Activated CD4-positive, alpha-beta T cell treated with anti-CD3 and anti-CD28 coated beads for 36 hours (primary cell): ENCODE data around the gene WDFY2. TPM values are rescaled to one million over a fixed set of nuclear protein-coding genes. Genes with fewer than 3 reads are reported as not detected.

Experiments used
- ATAC-seq: fragments of 200-7000 bp; cut with Tn5 transposase; one replicate; pipeline ENCODE4 v1.10.0; 2021; ENCODE audit warnings: mild to moderate bottlenecking, moderate library complexity
- CTCF ChIA-PET: fragments of 350-600 bp; sonication (Branson Sonifier 250); formaldehyde crosslinking; loops from one replicate; lab custom pipeline; 2021; ENCODE audit warnings: antibody characterized with exemption; lab: Charles Lee
- POLR2A ChIA-PET: fragments of 350-600 bp; sonication (Branson Sonifier 250); formaldehyde crosslinking; loops from one replicate; lab custom pipeline; 2021; ENCODE audit warnings: antibody characterized with exemption, inconsistent platforms; lab: Charles Lee
- DNase-seq: peaks from one replicate; pipeline ENCODE4 v3.0.0-alpha.2; 2020
- H3K27ac Mint-ChIP-seq: one replicate; pipeline ENCODE4 v1.8.0; 2021; ENCODE audit warnings: mixed read lengths
- H3K27me3 Mint-ChIP-seq: one replicate; pipeline ENCODE4 v1.8.0; 2021; ENCODE audit warnings: mixed read lengths
- H3K36me3 Mint-ChIP-seq: one replicate; pipeline ENCODE4 v1.8.0; 2021; ENCODE audit warnings: low read depth, mixed read lengths
- H3K4me1 Mint-ChIP-seq: one replicate; pipeline ENCODE4 v1.8.0; 2021; ENCODE audit warnings: mixed read lengths
- H3K4me3 Mint-ChIP-seq: one replicate; pipeline ENCODE4 v1.8.0; 2021; ENCODE audit warnings: mild to moderate bottlenecking, moderate library complexity, mixed read lengths
- H3K9me3 Mint-ChIP-seq: one replicate; pipeline ENCODE4 v1.8.0; 2021; ENCODE audit warnings: low read depth, mixed read lengths
- intact Hi-C, 2 experiments: fragments of 100-400 bp; cut with DNase I in 1 of 2; cut with micrococcal nuclease in 1 of 2; formaldehyde crosslinking; loops; one replicate each; pipeline versions ENCODE4 v1.14.2 to v1.15.1; 2022 to 2024; cut with DNase I, micrococcal nuclease
- total RNA-seq, 2 experiments: library from RNA; stranded (reverse); gene quantifications; one replicate each; pipeline ENCODE4 v1.2.3, GENCODE V29; 2021

The WDFY2 gene
- total RNA-seq, 2 experiments from 2014 or later, result 7.4 to 9.5 TPM

GRCh38 chr13:51785712-51786424, 201.6 kb downstream of the WDFY2 start:
- Mint-ChIP-seq H3K4me1 (peaks cover 5% of the 10 kb centered on the region), H3K9me3 (no peaks in the 10 kb centered on the region), H3K27me3 (no peaks in the 10 kb centered on the region), H3K36me3 (peaks cover 6% of the 10 kb centered on the region), H3K4me3 (no peak overlapping the region), H3K27ac (no peak overlapping the region)
- CTCF ChIA-PET, result interaction anchor here (0.6 to 1.5 kb wide), 8 partner anchors 11 to 504 kb away, joined by 3 to 5 read pairs (median 4); no protein-coding TSS in a partner anchor
- DNase-seq, result peak; percentile 5
- ATAC-seq, result peak; percentile 51
- POLR2A ChIA-PET, result no interaction called here
- intact Hi-C loops, result no loop called here

- DNase-seq (no peak), ATAC-seq (no peak)
- Mint-ChIP-seq H3K9me3 (no peaks in the 10 kb centered on the region), H3K27ac (no peak overlapping the region), H3K27me3 (no peaks in the 10 kb centered on the region), H3K4me1 (peaks cover 5% of the 10 kb centered on the region), H3K4me3 (no peak overlapping the region), H3K36me3 (peaks cover 6% of the 10 kb centered on the region)
- intact Hi-C loops, result no loop called here
- ChIA-PET POLR2A (interaction anchor here (0.6 kb wide), 1 partner anchor 194 kb away, joined by 3 read pairs; no protein-coding TSS in a partner anchor), CTCF (interaction anchor here (0.6 to 1.5 kb wide), 7 partner anchors 9 to 505 kb away, joined by 3 to 5 read pairs (median 4); no protein-coding TSS in a partner anchor)
Measured at GRCh38 chr13:51786425-51787265, 202.4 kb downstream of the WDFY2 start.

- DNase-seq (peak; percentile 81), ATAC-seq (peak; percentile 95)
- Mint-ChIP-seq H3K9me3 (no peaks in the 10 kb centered on the region), H3K36me3 (peaks cover 14% of the 10 kb centered on the region), H3K4me3 (no peak overlapping the region), H3K4me1 (peaks cover 29% of the 10 kb centered on the region), H3K27ac (peak overlapping the region; percentile 87), H3K27me3 (no peaks in the 10 kb centered on the region)
- intact Hi-C loops, result loop anchor here (10.0 kb wide), 2 partner anchors 639 to 669 kb away; no protein-coding TSS in a partner anchor
- CTCF ChIA-PET, result interaction anchor here (0.7 to 1.5 kb wide), 8 partner anchors 19 to 359 kb away, joined by 3 to 4 read pairs (median 3); no protein-coding TSS in a partner anchor
- POLR2A ChIA-PET, result interaction anchor here (0.8 kb wide), 1 partner anchor 340 kb away, joined by 3 read pairs; no protein-coding TSS in a partner anchor
Measured at GRCh38 chr13:51793570-51794271, 209.5 kb downstream of the WDFY2 start.

DNA sequence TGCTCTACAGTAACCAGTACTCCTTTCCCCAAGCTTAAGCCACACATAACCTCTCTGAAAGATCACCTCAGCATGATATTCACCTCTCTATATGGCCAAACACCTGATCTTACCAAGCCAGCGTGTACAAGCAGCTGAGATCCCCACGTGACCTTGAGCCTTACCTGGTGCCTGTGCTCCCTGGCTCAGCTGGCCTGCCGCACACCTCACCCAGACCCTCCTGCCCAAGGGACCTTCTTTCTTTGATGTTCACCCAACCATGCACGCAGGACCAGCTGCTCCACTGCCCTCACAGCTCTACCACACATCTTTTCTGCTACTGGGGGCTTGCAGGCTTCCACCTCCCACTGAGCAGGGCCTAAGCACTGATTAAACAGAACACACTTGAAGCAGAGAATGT, 210.7 kb downstream of the WDFY2 start:
- no peak overlapping the region for H3K4me3 Mint-ChIP-seq
- ChIA-PET POLR2A (no interaction called here), CTCF (interaction anchor here (0.8 to 2.0 kb wide), 7 partner anchors 8 to 509 kb away, joined by 3 to 7 read pairs (median 4); no protein-coding TSS in a partner anchor)
- H3K9me3 Mint-ChIP-seq, result no peaks in the 10 kb centered on the region
- ATAC-seq (no peak), DNase-seq (no peak)
- no peaks in the 10 kb centered on the region for H3K27me3 Mint-ChIP-seq
- peak overlapping the region; percentile 49 for H3K27ac Mint-ChIP-seq
- peaks cover 9% of the 10 kb centered on the region for H3K36me3 Mint-ChIP-seq
- intact Hi-C loops, result loop anchor here (10.0 kb wide), 2 partner anchors 640 to 670 kb away; no protein-coding TSS in a partner anchor
- peaks cover 29% of the 10 kb centered on the region for H3K4me1 Mint-ChIP-seq

DNA sequence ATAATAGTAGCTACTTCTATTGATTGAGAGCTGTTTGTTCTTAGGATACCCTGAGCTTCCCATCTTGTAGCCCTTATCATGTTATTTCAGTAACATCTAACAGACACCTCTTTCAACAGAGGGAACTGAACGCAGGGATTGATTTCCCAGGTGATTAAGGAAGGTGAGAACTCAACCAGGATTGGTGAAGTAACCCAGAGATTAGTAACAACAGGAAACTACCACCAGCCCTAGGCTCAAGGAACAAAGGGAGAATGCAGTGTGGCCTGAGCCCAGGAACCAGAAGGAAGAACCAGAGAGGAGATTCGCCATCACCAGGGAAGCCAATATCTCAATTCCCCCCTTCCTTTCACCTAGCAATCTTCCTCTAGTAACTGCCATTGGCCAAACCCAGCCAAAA, 211.2 kb downstream of the WDFY2 start:
- Mint-ChIP-seq H3K4me1 (peaks cover 29% of the 10 kb centered on the region), H3K27me3 (no peaks in the 10 kb centered on the region), H3K9me3 (no peaks in the 10 kb centered on the region), H3K27ac (no peak overlapping the region), H3K36me3 (peaks cover 8% of the 10 kb centered on the region), H3K4me3 (no peak overlapping the region)
- intact Hi-C loops, result loop anchor here (10.0 kb wide), 2 partner anchors 641 to 671 kb away; no protein-coding TSS in a partner anchor
- POLR2A ChIA-PET, result interaction anchor here (0.6 kb wide), 1 partner anchor 1601 kb away, joined by 6 read pairs; no protein-coding TSS in a partner anchor
- no peak for ATAC-seq
- no peak for DNase-seq
- CTCF ChIA-PET, result interaction anchor here (0.8 to 2.0 kb wide), 10 partner anchors 9 to 509 kb away, joined by 3 to 7 read pairs (median 4); no protein-coding TSS in a partner anchor

DNA sequence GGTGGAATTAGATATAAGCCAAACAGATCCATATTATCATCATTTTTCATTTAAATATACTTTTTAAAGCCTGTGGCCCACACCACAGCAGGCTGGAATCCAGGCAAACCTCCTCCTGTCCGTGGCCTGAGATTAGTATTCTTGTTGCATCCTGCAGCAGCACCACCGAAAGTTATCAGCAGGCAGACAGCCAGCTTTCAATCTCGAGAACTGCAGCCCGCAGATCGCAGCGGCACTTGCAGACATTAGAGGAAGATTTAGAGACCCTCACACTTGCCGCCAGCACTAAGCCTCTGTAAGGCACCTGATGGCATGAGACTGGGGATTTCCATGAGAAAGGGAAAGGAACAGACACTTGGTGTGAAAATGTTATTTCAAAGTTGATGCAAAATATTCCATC, 212.3 kb downstream of the WDFY2 start:
- intact Hi-C loops, result loop anchor here (2.0 to 10.0 kb wide), 3 partner anchors 352 to 672 kb away; no protein-coding TSS in a partner anchor
- ChIA-PET POLR2A (interaction anchor here (0.6 kb wide), 1 partner anchor 433 kb away, joined by 4 read pairs; no protein-coding TSS in a partner anchor), CTCF (interaction anchor here (0.6 to 3.6 kb wide), 22 partner anchors 11 to 671 kb away, joined by 3 to 52 read pairs (median 6); no protein-coding TSS in a partner anchor)
- peaks cover 8% of the 10 kb centered on the region for H3K36me3 Mint-ChIP-seq
- no peak overlapping the region for H3K4me3 Mint-ChIP-seq
- no peaks in the 10 kb centered on the region for H3K27me3 Mint-ChIP-seq
- no peak overlapping the region for H3K27ac Mint-ChIP-seq
- ATAC-seq, result no peak
- H3K4me1 Mint-ChIP-seq, result peaks cover 32% of the 10 kb centered on the region
- H3K9me3 Mint-ChIP-seq, result no peaks in the 10 kb centered on the region
- DNase-seq, result no peak

- H3K4me1 Mint-ChIP-seq, result peaks cover 41% of the 10 kb centered on the region
- no peaks in the 10 kb centered on the region for H3K9me3 Mint-ChIP-seq
- H3K36me3 Mint-ChIP-seq, result peaks cover 4% of the 10 kb centered on the region
- ATAC-seq (peak; percentile 51), DNase-seq (peak; percentile 79)
- ChIA-PET POLR2A (interaction anchor here (0.9 to 2.3 kb wide), 5 partner anchors 21 to 363 kb away, joined by 3 to 17 read pairs (median 3); partner anchors contain the start of gene INTS6), CTCF (interaction anchor here (0.6 to 3.6 kb wide), 63 partner anchors 11 to 675 kb away, joined by 3 to 52 read pairs (median 4); partner anchors contain the start of gene INTS6)
- no peak overlapping the region for H3K4me3 Mint-ChIP-seq
- intact Hi-C loops, result loop anchor here (1.0 to 10.0 kb wide), 6 partner anchors 353 to 673 kb away; no protein-coding TSS in a partner anchor
- no peak overlapping the region for H3K27ac Mint-ChIP-seq
- H3K27me3 Mint-ChIP-seq, result no peaks in the 10 kb centered on the region
Measured at GRCh38 chr13:51797664-51798488, 213.6 kb downstream of the WDFY2 start.

DNA sequence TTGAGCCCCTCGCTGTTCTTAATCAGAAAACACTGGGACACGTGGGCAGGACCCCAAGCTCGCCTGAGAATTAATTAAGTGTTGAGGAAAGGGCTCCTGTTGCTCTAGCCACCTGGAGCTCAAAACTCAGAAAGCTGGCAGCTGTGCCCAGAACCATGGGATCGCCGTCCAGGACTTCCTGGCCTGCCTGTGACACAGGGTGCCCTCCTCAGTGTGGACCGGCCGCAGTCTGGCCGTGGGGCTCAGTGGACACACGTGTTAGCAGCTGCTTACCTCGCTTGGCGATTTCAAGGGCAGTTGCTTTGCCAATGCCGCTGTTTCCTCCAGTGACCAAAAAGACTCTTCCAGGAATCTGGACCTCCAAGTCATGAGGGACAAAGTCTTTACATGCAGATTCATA, 215.0 kb downstream of the WDFY2 start:
- no peaks in the 10 kb centered on the region for H3K27me3 Mint-ChIP-seq
- DNase-seq (no peak), ATAC-seq (no peak)
- POLR2A ChIA-PET, result interaction anchor here (2.3 kb wide), 1 partner anchor 346 kb away, joined by 17 read pairs; the partner anchor contains the start of gene INTS6
- peaks cover 2% of the 10 kb centered on the region for H3K36me3 Mint-ChIP-seq
- H3K4me3 Mint-ChIP-seq, result no peak overlapping the region
- H3K27ac Mint-ChIP-seq, result no peak overlapping the region
- CTCF ChIA-PET, result interaction anchor here (0.7 to 3.6 kb wide), 10 partner anchors 17 to 674 kb away, joined by 3 to 52 read pairs (median 6); partner anchors contain the start of gene INTS6
- intact Hi-C loops, result loop anchor here (10.0 kb wide), 2 partner anchors 644 to 674 kb away; no protein-coding TSS in a partner anchor
- H3K4me1 Mint-ChIP-seq, result peaks cover 33% of the 10 kb centered on the region
- no peaks in the 10 kb centered on the region for H3K9me3 Mint-ChIP-seq

DNA sequence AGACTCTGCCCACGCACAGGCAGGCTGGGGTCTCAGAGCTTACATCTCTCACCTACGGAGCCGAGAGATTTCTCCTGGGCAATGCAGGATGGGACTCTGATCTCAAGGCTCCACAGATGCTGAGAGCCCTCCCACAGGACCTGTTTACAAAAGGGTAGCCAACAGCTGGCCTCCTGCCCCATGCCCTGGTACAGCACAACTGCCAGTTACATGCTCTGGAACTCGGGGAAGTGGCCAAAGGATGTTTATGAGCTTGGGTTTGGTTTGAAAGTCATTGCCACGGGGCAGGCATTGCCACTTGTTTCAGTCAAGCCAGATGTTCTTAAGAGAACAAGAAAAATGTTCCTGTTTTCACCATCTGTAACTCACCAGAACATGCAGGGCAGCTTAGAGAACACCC, 216.2 kb downstream of the WDFY2 start:
- H3K27me3 Mint-ChIP-seq, result no peaks in the 10 kb centered on the region
- intact Hi-C loops, result loop anchor here in 1 of 2 experiments (5.0 kb wide), 2 partner anchors 1433 to 1803 kb away; partner anchors contain the start of gene TRIM13
- no peaks in the 10 kb centered on the region for H3K9me3 Mint-ChIP-seq
- no peak overlapping the region for H3K27ac Mint-ChIP-seq
- ATAC-seq (no peak), DNase-seq (no peak)
- peaks cover 6% of the 10 kb centered on the region for H3K36me3 Mint-ChIP-seq
- ChIA-PET POLR2A (interaction anchor here (1.4 kb wide), 1 partner anchor 348 kb away, joined by 5 read pairs; the partner anchor contains the start of gene INTS6), CTCF (interaction anchor here (0.6 to 3.6 kb wide), 10 partner anchors 11 to 658 kb away, joined by 3 to 10 read pairs (median 4); no protein-coding TSS in a partner anchor)
- H3K4me3 Mint-ChIP-seq, result no peak overlapping the region
- peaks cover 41% of the 10 kb centered on the region for H3K4me1 Mint-ChIP-seq
